Right ventricle myocardium inferior (tissue), 1 donor: Measurements from ENCODE around the gene FHAD1. TPM values are rescaled to one million over a fixed set of nuclear protein-coding genes. Genes with fewer than 3 reads are reported as not detected.
A peak's percentile ranks its signal among the peaks of the same experiment; 100 is the strongest.
"Not testable (repeated sequence)": the region's sequence is repeated elsewhere in the genome, so short reads cannot be mapped to it uniquely, and the experiment has no call there.

Source experiments
- ATAC-seq: fragments of 200-7000 bp; cut with Tn5 transposase; one replicate; pipeline ENCODE4 v1.9.1; 2020; ENCODE audit warnings: mild to moderate bottlenecking, moderate library complexity
- DNase-seq: peaks from one replicate; pipeline ENCODE4 v3.0.0; 2021; ENCODE audit errors: missing footprints
- intact Hi-C: fragments of 100-400 bp; cut with DNase I; formaldehyde crosslinking; loops from one replicate; pipeline ENCODE4 v1.11.0; 2022
- total RNA-seq: library from RNA; stranded (reverse); fragmentation: NEBNext Ultra II Directional; extraction: Animal tissue kit (Norgen Biotek cat#: 25700); gene quantifications from one replicate; pipeline ENCODE4 v1.2.1, GENCODE V29; 2021
- donor health status: DM: no; HTN: yes; CAD: no; lungs with severe emphysema.

The FHAD1 gene
- total RNA-seq, 1 donor from 2014 or later = not detected

- ATAC-seq = no peak
- intact Hi-C loops = no loop called here
These were observed 41.3 kb downstream of the FHAD1 start for GRCh38 chr1:15288173-15288926.

GRCh38 chr1:15289251-15289651 lies 42.2 kb downstream of the FHAD1 start:
- DNase-seq (no peak), ATAC-seq (no peak)
- intact Hi-C loops = no loop called here

More at GRCh38 chr1:15288173-15288926, 41.3 kb downstream of the FHAD1 start:
- DNase-seq = no peak

GRCh38 chr1:15290382-15290781 lies 43.4 kb downstream of the FHAD1 start:
- ATAC-seq = no peak
- no peak for DNase-seq
- intact Hi-C loops = no loop called here

GRCh38 chr1:15295696-15296095 lies 48.7 kb downstream of the FHAD1 start:
- no peak for ATAC-seq
- intact Hi-C loops = no loop called here
- DNase-seq = no peak

GRCh38 chr1:15296585-15297321 lies 49.7 kb downstream of the FHAD1 start:
- intact Hi-C loops = no loop called here
- DNase-seq (no peak), ATAC-seq (no peak)

GRCh38 chr1:15297975-15298374 lies 51.0 kb downstream of the FHAD1 start:
- DNase-seq, ATAC-seq, intact Hi-C loops: not testable (repeated sequence)

- intact Hi-C loops = no loop called here
- ATAC-seq = no peak
- DNase-seq = no peak
These were observed 52.2 kb downstream of the FHAD1 start for GRCh38 chr1:15299179-15299578.

- ATAC-seq (no peak), DNase-seq (no peak)
- intact Hi-C loops = loop anchor here (10.0 kb wide), 1 partner anchor 145 kb away; the partner anchor contains the start of gene TMEM51
These were observed 52.8 kb downstream of the FHAD1 start for GRCh38 chr1:15299806-15300205.

- DNase-seq (no peak), ATAC-seq (no peak)
- intact Hi-C loops = loop anchor here (1.0 to 10.0 kb wide), 2 partner anchors 149 to 176 kb away; partner anchors contain the start of gene TMEM51
These were observed 56.9 kb downstream of the FHAD1 start for GRCh38 chr1:15303935-15304334.

GRCh38 chr1:15304708-15305467 lies 57.9 kb downstream of the FHAD1 start:
- no peak for ATAC-seq
- DNase-seq = peak; percentile 81
- intact Hi-C loops = loop anchor here (10.0 kb wide), 1 partner anchor 150 kb away; the partner anchor contains the start of gene TMEM51

- ATAC-seq = no peak
- intact Hi-C loops = loop anchor here (10.0 kb wide), 1 partner anchor 151 kb away; the partner anchor contains the start of gene TMEM51
- DNase-seq = no peak
These were observed 58.4 kb downstream of the FHAD1 start for GRCh38 chr1:15305468-15305770.

- intact Hi-C loops = loop anchor here (10.0 kb wide), 1 partner anchor 152 kb away; the partner anchor contains the start of gene TMEM51
- not testable (repeated sequence) for DNase-seq, ATAC-seq
These were observed 59.3 kb downstream of the FHAD1 start for GRCh38 chr1:15306352-15306751.

- intact Hi-C loops = loop anchor here (10.0 kb wide), 1 partner anchor 153 kb away; the partner anchor contains the start of gene TMEM51
These were observed 61.1 kb downstream of the FHAD1 start for GRCh38 chr1:15308135-15308534.

GRCh38 chr1:15308621-15309027 lies 61.6 kb downstream of the FHAD1 start:
- intact Hi-C loops = loop anchor here (10.0 kb wide), 1 partner anchor 154 kb away; the partner anchor contains the start of gene TMEM51
- ATAC-seq (no peak), DNase-seq (no peak)

More at GRCh38 chr1:15308135-15308534, 61.1 kb downstream of the FHAD1 start:
- ATAC-seq = no peak
- DNase-seq = no peak

GRCh38 chr1:15309687-15310086 lies 62.7 kb downstream of the FHAD1 start:
- DNase-seq (no peak), ATAC-seq (no peak)
- intact Hi-C loops = loop anchor here (10.0 kb wide), 1 partner anchor 155 kb away; the partner anchor contains the start of gene TMEM51

- intact Hi-C loops = no loop called here
- ATAC-seq = no peak
- DNase-seq = no peak
These were observed 63.5 kb downstream of the FHAD1 start for GRCh38 chr1:15310544-15310943.

GRCh38 chr1:15311122-15311822 lies 64.2 kb downstream of the FHAD1 start:
- ATAC-seq (no peak), DNase-seq (no peak)
- intact Hi-C loops = no loop called here

- intact Hi-C loops = no loop called here
- ATAC-seq = no peak
- DNase-seq = no peak
These were observed 64.9 kb downstream of the FHAD1 start for GRCh38 chr1:15311880-15312279.
